Upper lobe of left lung (tissue), 6 donors: Measurements from ENCODE around the gene ANKS3. TPM values are rescaled to one million over a fixed set of nuclear protein-coding genes. Genes with fewer than 3 reads are reported as not detected.

Experiments used
- ATAC-seq, 2 donors: fragments of 200-7000 bp; cut with Tn5 transposase; one replicate each; pipeline ENCODE4 v1.9.1; 2022; ENCODE audit warnings: mild to moderate bottlenecking in 2 of 2, moderate library complexity in 2 of 2; ENCODE audit not compliant: low FRiP score in 2 of 2
- DNase-seq, 2 donors: peaks; one replicate each; pipeline ENCODE4 v3.0.0-alpha.2; 2019 to 2020
- H3K27ac ChIP-seq, 4 donors: fragments of 200-600 bp; sonication (generic); one replicate each; pipeline ENCODE4 v1.5.1; 2016 to 2019
- H3K27me3 ChIP-seq, 4 donors: fragments of 200-600 bp; sonication (generic); one replicate each; pipeline ENCODE4 v1.5.1; 2017 to 2019
- H3K36me3 ChIP-seq, 4 donors: fragments of 200-600 bp; sonication (generic); one replicate each; pipeline ENCODE4 v1.5.1; 2016 to 2019
- H3K4me1 ChIP-seq, 4 donors: fragments of 200-600 bp; sonication (generic); one replicate each; pipeline ENCODE4 v1.5.1; 2018 to 2019
- H3K4me3 ChIP-seq, 4 donors: fragments of 200-600 bp; sonication (generic); one replicate each; pipeline ENCODE4 v1.5.1; 2017 to 2019; ENCODE audit warnings: mild to moderate bottlenecking in 2 of 4, moderate library complexity in 1 of 4
- H3K9me3 ChIP-seq, 4 donors: fragments of 200-600 bp; sonication (generic); one replicate each; pipeline ENCODE4 v1.5.1; 2018 to 2019
- CTCF ChIP-seq, 6 experiments: fragments of 450-650 bp in 4 of 6; fragments of 200-600 bp in 2 of 6; sonication (generic) in 2 of 6; IDR thresholded peaks; one replicate each; pipeline ENCODE4 v1.5.1; 2016 to 2019; ENCODE audit warnings: antibody characterized with exemption in 6 of 6
- EP300 ChIP-seq, 4 donors: sonication (generic); formaldehyde crosslinking; IDR thresholded peaks; one replicate each; pipeline ENCODE4 v1.5.1; 2017; ENCODE audit warnings: antibody characterized with exemption in 4 of 4, control low read depth in 2 of 4
- POLR2A ChIP-seq, 4 donors: fragments of 450-650 bp; IDR thresholded peaks; one replicate each; pipeline ENCODE4 v1.5.1; 2016 to 2017; ENCODE audit warnings: antibody characterized with exemption in 4 of 4, mild to moderate bottlenecking in 2 of 4
- POLR2AphosphoS5 ChIP-seq, 2 donors: sonication (generic); formaldehyde crosslinking; IDR thresholded peaks; one replicate each; pipeline ENCODE4 v1.5.1; 2017; ENCODE audit warnings: antibody characterized with exemption in 2 of 2
- WGBS, 2 donors: methylation state at CpG; one replicate each; pipeline ENCODE4 v1.1.5; 2017 to 2018; 5-methylcytosine and 5-hydroxymethylcytosine counted together
- total RNA-seq, 6 donors: library from RNA; depleted of rRNA in 4 of 6; stranded (reverse); fragments of >200 nt in 4 of 6; gene quantifications; one replicate each; pipeline versions ENCODE4 v1.1.0 to v1.2.1, GENCODE V29; 2016 to 2021
- donor health status: DM: no; HTN: no; CAD: no; lungs with moderate emphysema.
- donor health status: DM: no; HTN: yes; CAD: no; lungs with severe emphysema.

Gene ANKS3
- total RNA-seq, 6 donors from 2014 or later: 17.9 to 67.1 (median 20.0) TPM

- Histone ChIP-seq H3K4me3 (no peak overlapping the region), H3K27ac (no peak overlapping the region), H3K27me3 (no peaks in the 10 kb centered on the region), H3K9me3 (no peaks in the 10 kb centered on the region), H3K4me1 (peaks cover 8 to 14% (median 9%) of the 10 kb centered on the region in 4 donors), H3K36me3 (peaks cover 12 to 87% (median 56%) of the 10 kb centered on the region in 4 donors)
- WGBS, 2 donors: 89 to 95% methylated on average over 10 to 19 of the region's 19 CpGs
- DNase-seq (no peak), ATAC-seq (no peak)
- TF ChIP-seq CTCF (IDR thresholded peaks at IDR 0.05) (no peak), POLR2AphosphoS5 (IDR thresholded peaks at IDR 0.05) (no peak), POLR2A (IDR thresholded peaks at IDR 0.05) (no peak), EP300 (IDR thresholded peaks at IDR 0.05) (no peak)
Observed at GRCh38 chr16:4699046-4699556, 35.0 kb downstream of the ANKS3 start.

GRCh38 chr16:4698321-4699045, 35.6 kb downstream of the ANKS3 start:
- Histone ChIP-seq H3K9me3 (no peaks in the 10 kb centered on the region), H3K36me3 (peaks cover 12 to 81% (median 52%) of the 10 kb centered on the region in 4 donors), H3K27me3 (no peaks in the 10 kb centered on the region), H3K4me3 (no peak overlapping the region), H3K4me1 (peaks cover 8 to 17% (median 9%) of the 10 kb centered on the region in 4 donors), H3K27ac (no peak overlapping the region)
- 85 to 97% methylated on average over 6 to 19 of the region's 36 CpGs for WGBS, 2 donors
- peak in 1 of 2 donors; percentile 82 for DNase-seq
- no peak for TF ChIP-seq CTCF (IDR thresholded peaks at IDR 0.05)
- TF ChIP-seq POLR2A (IDR thresholded peaks at IDR 0.05): no peak
- no peak for TF ChIP-seq EP300 (IDR thresholded peaks at IDR 0.05)
- no peak for TF ChIP-seq POLR2AphosphoS5 (IDR thresholded peaks at IDR 0.05)
- no peak for ATAC-seq

- Histone ChIP-seq H3K4me3 (no peak overlapping the region), H3K27me3 (no peaks in the 10 kb centered on the region), H3K36me3 (peaks cover 12 to 77% (median 52%) of the 10 kb centered on the region in 4 donors), H3K4me1 (peaks cover 9 to 21% (median 12%) of the 10 kb centered on the region in 4 donors), H3K27ac (no peak overlapping the region), H3K9me3 (no peaks in the 10 kb centered on the region)
- ATAC-seq (no peak), DNase-seq (no peak)
- TF ChIP-seq POLR2A (IDR thresholded peaks at IDR 0.05): no peak
- TF ChIP-seq EP300 (IDR thresholded peaks at IDR 0.05): no peak
- no peak for TF ChIP-seq POLR2AphosphoS5 (IDR thresholded peaks at IDR 0.05)
- TF ChIP-seq CTCF (IDR thresholded peaks at IDR 0.05): no peak
- WGBS, 2 donors: 88% methylated on average over 8 of the region's 9 CpGs; no CpG with 5 or more reads in 1 of the 2 donors
Observed at GRCh38 chr16:4697848-4698291, 36.2 kb downstream of the ANKS3 start.

GRCh38 chr16:4696905-4697847, 36.9 kb downstream of the ANKS3 start:
- no peak overlapping the region for H3K4me3 ChIP-seq
- H3K27ac ChIP-seq: no peak overlapping the region
- DNase-seq (no peak), ATAC-seq (no peak)
- no peaks in the 10 kb centered on the region for H3K27me3 ChIP-seq
- no peaks in the 10 kb centered on the region for H3K9me3 ChIP-seq
- WGBS, 2 donors: 80 to 90% methylated on average over 6 to 30 of the region's 33 CpGs
- H3K36me3 ChIP-seq: peaks cover 12 to 72% (median 51%) of the 10 kb centered on the region in 4 donors
- H3K4me1 ChIP-seq: peaks cover 16 to 28% (median 19%) of the 10 kb centered on the region in 4 donors
- TF ChIP-seq EP300 (IDR thresholded peaks at IDR 0.05) (no peak), POLR2AphosphoS5 (IDR thresholded peaks at IDR 0.05) (no peak), CTCF (IDR thresholded peaks at IDR 0.05) (no peak), POLR2A (IDR thresholded peaks at IDR 0.05) (no peak)
